HG02678 (cell line): ENCODE measurements around the gene KCNIP2.
A peak's percentile ranks its signal among the peaks of the same experiment; 100 is the strongest.

ENCODE experiments used
- ATAC-seq: cut with Tn5 transposase; IDR thresholded peaks from one replicate; pipeline ENCODE4 v1.9.1; 2021; ENCODE audit warnings: mild to moderate bottlenecking, moderate library complexity; ENCODE audit not compliant: unreplicated experiment

KCNIP2 gene

DNA sequence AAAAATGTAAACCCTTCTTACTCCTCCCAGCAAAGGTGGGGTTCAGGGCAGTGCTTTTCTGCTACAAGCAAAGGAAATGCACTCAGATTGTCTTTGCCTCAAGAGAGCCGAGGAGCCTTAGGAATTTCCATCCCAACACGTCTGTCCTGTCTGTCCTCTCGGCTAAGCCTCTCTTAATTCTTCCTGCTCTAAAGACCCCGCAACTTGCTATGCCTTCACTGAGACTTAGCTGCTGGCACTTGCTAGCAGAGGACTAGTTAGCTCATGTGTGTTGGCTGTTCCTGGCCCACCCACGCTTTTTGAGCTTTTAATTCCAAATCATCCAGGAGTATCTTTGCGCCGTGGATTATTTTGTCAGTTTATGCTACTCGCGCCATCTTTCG is 59.9 kb downstream of the KCNIP2 start:
- ATAC-seq = no peak

DNA sequence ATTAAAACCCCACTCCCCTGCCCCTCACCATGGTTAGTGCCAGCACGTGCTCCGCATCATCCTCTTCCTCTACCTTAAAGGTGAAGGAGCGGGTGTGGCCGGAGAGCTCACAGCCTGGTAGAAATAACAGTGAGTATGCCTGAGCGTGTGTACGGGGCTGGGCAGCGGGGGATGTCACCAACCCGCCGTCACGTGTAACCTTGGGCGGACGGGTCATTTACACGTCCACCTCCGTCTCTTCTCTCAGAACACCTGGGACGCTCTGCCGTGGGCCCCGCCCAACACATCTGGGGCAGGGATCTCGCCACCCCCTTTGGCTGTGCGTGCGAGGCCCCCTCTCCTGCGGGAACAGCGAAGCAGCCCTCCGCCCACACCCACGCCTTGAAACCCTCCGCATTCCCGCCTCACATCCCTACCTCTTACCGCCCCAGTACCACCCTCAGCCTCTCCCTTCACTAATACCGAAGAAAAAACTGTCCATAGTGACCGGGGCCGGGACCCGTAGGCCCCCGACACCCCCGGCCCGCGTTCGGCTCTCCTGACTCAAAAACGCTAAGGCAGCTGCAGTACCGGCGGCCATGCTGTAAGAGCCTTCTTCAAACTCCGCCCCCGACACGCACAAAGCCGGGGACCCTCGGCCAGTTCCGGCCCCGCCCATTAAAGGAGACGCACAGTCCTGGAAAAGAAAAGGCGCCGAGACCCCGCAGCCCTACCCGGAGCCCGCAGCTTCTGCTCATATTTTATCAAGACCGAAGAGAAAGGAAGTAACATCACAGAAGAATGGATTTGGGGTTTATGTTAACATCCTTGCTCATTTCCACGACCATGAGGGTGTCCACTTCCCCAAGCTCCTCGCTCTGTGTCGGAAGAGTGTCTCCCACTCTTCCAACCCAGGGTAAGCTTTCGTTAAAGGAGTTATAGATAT is 60.5 kb downstream of the KCNIP2 start, which contains the start of gene NPM3:
TSS of gene NPM3 (minus strand) at position 636 of the 925 bp plus-strand sequence. CDS start at position 580, 56 bp downstream.
- ATAC-seq = peak; percentile 64

DNA sequence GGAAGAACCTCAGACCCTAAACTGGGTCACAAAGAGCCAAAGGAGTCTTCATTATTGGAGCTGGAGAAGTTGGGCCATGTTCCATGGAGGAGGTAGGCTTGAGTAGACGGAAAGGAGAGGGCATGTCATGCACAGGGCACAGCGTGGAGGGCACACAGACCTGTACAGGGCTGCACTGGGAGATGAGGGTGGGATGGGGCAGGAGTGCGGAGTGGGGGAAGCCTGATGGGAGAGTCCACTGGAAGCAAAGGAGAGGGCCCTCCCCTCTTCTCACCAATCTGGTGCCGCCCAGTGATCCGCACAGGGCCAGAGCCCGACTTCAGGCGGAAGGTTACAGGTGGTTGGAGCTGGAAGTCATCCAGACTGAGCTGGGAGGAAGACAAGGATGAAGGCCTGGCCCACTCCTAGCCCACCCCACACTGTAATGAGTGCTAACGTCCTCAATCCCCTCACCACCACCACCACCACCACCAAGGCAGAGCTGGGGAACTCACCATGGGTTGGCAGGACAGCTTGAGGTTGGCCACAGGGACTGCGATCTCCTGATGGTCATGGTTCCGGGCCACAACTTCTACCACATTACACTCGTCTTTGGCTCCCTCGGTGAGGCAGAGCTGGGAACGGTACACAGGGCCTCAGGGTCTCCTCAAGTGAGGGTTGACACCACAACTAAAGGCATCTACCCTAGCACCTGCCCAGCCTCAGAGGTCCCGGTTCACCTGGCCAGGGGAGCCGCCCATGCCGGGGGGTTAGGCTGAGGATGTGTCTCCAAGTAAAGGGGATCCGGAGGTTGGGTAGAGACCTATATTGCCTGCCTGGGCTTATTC is 61.4 kb downstream of the KCNIP2 start:
- ATAC-seq = no peak

DNA sequence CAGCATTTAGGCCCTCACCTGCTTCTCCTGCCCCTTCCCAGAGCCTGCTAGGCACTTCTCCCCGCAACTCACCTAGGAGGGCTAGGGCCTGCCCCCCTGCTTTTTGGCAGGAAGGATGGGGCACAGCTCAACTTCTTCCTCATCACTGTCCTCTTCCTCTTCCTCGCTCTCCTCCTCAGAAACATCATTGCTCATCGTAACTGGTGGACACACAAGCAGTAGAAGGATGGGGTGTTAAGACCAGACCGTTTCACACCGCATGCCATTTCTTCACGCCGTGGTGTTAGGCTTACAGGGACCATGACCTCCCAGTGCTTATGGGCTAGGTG is 62.0 kb downstream of the KCNIP2 start:
- no peak for ATAC-seq

DNA sequence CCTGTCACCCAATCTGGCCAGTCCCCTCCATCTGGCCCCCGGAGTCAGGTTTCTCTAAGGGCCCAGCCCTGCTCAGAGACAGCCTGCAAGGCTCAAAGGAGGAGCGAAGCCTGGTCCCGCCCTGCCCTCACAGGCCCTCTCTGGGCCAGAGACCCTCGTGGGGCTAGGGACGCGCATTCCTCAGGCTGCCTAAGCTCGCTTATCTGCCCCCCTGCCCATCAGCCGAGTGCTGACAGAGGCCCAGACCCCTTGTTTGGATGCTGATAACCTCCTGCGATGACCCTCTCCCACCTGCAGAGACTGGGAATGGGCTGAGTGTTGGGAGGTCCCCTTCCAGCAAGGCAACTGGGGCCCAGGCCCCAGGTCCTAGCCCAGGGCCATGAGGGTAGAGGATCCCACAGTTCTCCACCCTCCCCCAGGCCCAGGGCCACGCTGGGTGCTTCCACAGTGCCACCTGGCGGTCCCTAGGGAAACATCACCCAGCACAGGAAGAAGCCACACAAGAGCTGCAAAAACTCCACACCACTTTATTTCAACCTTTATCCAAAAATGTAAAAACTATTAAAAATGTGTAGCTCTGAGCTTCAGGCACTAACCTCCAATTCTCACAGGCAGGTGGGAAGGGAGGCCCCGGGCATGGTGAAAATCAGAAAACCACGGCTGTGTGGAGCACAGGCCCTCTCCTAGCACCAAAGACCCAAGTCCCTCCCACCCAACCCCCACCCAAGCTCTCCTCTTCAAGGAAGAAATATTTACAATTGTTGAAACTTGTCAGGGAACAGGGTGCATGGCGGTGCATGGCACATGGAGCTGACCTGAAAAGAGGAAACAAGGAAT is 62.6 kb downstream of the KCNIP2 start:
- ATAC-seq = peak; percentile 32

DNA sequence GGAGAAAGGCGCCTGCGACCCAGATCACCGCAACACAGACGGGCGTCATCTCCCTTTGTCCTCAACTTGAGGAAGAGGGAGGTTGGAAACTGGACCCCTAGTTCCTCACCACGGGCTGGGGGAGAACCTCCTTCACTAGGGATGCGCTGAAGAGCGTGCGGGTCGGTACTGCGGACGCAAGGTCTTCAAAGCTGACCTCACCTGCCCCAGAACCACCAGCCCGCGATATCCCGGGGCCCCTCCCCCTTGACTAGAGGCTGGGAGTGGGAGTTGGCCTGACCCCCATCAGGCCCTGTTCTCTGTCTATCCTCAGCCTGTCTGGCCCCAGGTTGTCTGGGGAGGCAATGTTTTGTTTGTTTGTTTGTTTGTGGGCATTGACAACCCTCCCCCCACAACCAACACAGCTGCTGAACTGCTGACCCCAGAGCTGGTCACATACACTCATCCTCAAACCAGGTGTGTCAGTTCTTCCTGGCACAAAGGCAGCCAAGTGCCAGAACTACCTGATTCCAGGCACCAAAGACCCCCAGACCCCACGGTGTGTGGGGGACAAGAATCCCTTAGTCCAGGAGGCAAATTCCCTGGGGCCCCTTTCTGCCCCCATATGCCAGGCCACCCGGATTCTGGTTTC is 63.3 kb downstream of the KCNIP2 start:
- ATAC-seq = no peak

DNA sequence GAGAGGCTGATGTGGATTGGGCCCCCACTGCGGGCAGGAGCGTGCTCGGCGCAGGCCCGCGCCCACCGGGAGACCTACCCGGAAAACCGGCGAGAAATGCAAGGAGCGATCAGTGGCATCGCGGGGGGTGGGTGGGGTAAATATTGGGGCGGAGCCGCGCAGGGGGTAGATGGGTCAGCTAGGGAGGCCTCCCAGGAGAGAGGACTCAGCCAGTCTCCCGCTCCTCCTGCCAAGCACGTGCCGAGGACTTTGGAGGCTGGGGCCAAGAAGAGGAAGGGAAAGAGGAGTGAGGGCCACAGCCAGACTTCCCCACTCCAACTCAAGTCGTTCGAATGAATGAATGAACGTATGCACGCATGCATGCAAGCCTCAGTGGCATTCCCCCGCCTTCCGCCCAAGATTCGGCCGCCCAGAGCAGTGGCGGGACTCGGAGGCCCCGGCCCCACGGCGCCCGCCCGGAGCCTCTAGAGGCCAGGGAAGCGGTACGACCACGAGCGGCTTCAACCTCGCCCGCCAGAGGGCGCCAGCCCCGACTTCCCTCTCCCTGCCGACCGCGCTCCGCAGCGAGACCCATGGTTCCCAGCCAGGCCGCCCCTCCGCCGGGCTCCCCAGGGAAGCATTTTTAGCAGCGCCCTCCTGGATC is 63.9 kb downstream of the KCNIP2 start:
- ATAC-seq = no peak

DNA sequence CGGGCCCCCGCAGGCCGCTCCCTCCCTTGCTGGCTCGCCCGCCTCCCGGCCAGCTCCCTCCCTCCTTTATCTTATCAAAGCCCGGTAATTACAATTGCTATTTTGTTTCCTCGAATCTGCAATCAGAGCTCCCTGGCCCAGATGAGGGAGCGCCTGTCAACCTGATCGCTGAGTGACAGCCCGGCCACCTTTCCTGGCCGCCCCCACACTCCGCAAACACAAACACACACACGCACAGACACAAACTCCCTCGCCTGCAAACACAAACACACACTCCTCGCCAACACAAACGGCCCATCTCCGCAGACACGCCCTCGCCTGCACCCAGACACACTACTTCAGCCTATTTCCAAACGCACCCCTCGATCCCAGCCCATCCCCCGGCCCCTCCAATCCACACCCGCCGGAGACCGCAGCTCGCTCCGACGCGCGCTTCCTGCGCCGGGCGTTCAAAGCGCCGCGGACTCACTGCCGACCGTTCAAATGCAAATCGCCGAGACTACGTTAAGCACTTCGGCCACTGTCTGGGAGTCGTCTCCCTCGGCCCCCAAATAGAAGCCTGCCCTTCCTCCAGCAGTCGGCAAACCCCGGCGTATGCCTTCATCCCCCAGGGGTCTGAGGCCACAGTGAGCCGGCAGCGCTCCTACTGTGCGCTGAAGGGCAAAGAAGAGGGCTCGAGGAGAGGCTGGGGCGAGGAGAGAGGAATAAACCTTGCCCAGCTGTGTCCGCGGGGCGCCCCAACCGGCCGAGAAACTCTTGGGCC is 64.6 kb downstream of the KCNIP2 start:
- ATAC-seq = no peak

DNA sequence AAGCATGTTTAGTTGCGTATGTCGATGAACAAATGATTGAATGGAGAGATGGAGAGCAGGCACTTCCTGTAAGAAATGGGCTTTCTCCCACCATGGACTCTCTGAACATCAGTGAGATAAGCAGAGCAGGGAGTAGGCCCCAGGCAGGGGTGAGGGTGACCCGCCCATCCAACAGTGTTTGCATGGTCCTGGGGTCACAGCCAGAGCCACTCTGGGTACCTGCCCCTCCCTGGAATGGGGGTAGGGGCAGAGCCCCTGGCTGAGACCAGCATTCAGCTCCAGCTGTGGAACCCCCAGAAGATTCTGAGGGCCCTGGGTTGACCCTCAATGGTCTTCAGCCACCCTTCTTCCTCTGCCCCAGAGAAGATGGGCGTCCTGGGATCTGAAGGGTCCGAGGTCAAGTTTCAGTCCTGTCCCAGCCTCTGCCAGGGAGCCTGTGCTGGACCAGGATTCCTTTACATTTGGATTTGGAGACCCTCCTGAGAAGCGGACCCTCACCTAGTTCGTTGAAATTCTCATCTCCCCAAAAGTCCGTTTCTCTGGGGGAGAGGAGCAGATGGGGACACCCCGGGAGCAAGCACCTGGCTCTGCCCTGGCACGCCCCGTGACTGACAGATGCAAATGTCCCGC is 65.3 kb downstream of the KCNIP2 start:
- ATAC-seq = no peak

DNA sequence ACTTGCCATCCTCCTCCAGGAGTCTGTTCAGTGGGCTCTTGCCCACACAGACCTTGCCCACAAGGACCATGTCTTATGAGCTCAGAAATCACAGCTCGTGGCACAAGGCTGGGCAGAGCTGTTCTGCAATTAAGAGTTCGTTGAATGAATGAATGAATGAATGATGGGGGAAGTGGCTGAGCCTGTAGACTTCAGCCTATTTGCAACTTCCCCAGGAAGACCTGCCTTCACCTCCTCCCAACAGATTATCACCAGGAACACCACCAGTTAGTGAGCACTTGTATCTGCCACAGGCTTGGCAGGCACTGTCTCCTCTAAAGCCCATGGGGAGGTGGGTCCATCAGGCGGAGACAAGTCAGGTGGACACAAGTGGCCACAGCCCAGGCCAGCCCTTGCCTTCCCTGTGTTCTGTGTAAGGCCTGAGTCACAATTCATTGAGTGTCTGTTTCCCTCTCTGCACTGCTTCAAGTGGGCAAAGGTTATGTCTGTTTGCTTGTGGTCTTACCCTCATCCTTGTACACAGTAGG is 65.9 kb downstream of the KCNIP2 start:
- no peak for ATAC-seq

DNA sequence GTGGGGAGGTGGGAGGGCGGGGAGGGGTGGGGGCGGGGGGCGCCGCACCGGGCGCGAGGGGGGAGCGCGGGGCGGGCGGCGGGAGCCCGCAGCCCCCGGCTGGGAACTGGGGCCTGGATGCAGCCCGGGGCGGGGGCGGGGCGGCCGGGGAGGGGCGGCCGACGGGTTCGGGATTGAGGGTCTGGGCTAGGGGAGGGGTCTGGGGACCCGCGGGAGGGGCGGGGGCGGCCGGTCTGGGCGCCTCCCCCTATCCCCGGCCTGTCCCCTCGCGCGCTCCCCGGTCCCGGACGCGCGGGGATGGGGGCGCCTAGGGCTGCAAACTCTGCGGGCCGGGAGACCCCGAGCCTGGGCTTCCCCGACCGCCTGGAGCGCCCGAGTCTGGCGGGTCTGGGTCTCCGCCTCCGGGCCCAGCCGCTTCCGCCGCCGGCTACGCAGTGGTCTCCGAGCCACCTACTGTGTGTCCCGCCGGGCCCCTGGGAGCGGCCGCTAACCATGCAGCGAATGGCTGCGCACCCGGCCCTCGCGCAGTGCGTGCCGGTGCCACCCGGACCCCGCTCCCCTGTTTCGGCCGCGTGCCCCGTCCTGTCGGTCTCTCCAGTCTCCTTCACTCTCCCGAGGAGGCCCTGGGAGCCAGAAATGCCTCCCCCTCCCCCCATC is 67.3 kb downstream of the KCNIP2 start:
- no peak for ATAC-seq
